ENCODE results near the gene PSMD1. TPM values are rescaled to one million over a fixed set of nuclear protein-coding genes. Genes with fewer than 3 reads are reported as not detected.
A peak's percentile ranks its signal among the peaks of the same experiment; 100 is the strongest.
"Not testable (repeated sequence)": the region's sequence is repeated elsewhere in the genome, so short reads cannot be mapped to it uniquely, and the experiment has no call there.

PSMD1 gene
- total RNA-seq, 1 donor from 2014 or later = 103 TPM

DNA sequence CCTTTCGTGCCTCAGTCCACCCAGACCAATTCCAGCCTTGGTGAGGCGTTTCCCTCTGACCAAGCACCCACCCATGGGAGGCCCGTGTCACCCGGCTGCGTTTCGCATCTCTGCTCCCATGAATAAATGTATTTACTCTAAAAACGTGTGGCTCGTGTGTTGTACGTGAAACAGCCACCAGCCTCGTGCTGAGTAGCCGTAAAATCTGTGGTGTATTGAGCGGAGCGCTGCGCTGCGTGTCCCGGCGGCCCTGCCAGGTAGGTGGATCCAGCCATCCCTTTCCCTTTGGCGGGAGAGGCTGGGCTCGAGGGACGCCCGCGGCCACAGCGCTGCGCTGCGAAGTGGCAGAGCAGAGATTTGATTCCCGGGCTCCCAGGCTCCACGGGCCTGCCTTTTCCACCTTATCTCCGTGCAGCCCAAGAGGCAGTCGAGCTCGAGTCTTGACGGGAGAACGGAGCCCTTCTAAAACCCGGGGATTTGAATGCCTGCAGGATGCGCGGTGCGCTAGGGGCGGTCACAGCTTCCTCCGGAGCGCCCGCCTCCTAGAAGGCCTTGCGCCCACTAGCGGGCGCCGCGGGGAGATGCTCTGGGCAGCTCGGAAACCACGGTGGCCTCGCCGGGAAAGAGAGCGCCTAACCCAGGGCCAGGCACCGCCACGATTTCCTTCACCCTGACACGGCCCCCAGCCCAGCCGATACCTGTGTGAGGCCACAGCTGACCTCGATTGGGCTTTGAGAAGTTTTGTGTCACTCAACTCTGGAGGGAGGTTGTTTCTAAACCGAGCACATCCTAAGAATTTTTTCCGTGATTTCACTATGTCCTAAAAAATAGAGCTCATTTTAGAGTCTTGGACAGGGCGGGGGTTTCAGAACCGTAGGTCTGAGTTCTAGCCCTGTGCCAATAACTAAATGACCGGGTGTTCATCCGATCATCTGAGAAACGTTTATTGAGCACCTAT is 3.9 kb upstream of the PSMD1 start:
- peak; percentile 83 to 84 for DNase-seq (ENCODE audit: low read depth in 2 of 2)

DNA sequence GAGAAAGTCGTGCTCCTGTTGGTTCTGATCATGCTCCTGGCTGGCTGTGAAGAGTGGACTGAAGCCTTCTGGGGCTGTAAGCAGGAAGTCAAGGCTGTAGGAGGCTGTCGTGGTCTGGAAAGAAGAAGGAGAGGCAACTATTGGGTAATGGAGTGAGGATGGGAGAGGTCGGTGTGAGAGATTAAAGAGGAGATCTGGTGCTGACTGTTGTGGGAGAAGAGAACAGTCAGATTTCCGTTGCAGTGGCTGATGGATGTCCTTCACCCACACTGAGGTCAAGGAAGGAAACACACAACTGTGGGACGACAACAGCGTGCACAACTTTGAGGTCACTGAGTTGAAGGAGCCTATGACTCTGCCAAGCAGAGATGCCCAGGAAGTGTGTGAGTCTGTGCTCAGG is 2.8 kb upstream of the PSMD1 start:
- no peak for DNase-seq (ENCODE audit: low read depth in 2 of 2)

DNA sequence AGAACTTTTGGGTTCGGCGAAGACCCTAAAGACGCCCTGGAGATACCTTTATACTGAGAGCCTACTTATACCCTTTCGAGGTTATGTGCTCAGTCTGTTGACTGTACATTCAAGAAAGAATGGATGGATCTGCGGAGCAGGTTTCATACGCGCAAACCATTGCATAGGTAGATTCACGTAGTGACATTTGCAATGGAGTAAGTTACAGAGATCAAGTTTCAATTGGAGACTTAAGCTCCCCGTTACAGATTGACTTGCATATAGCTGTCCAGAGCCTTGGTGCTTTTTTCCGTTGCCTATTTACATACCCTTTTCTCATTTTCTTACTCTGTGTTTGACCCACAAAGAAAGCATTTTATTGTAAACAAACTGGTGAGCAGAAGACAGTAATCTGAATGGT is 923 bp downstream of the PSMD1 start:
- peak; percentile 26 to 45 for DNase-seq (ENCODE audit: low read depth in 2 of 2)

DNA sequence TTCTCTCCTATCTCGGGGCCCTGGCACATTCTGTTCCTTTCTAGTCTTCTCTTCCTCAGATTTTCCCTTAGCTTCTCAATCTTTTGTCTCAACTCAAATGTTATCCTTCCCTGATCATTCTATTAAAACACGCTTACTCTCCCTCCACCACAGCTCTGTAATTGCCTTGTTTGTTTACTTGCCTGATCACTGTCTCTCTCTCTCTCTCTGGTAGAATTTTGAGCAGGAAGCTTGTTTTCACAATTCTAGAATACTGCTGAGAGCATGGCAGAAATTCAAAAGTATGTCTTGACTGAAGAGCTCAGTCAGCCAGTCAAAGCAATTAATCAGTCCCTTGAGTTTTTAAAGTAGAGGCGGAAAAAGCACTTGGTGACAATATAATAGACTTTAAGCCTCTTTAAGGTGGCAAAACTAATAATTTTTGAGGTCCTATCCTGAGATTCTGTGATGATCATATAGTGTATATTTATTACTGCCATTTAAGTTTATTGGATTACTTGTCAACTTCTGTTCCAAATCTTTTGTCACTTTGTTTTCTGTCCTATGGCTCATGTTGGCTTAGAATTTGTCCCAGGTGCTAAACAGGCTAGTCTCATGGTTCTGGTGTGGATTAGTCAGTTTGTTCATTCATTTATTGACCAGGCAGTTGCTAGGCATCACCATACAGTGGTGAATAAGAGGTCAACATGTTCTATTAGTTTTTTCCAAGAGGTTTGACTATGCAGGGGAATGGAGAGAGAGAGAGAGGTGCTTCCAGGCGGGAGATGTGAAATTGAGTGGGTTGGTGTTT is 2.3 kb downstream of the PSMD1 start:
- peak; percentile 50 to 55 for DNase-seq (ENCODE audit: low read depth in 2 of 2)

DNA sequence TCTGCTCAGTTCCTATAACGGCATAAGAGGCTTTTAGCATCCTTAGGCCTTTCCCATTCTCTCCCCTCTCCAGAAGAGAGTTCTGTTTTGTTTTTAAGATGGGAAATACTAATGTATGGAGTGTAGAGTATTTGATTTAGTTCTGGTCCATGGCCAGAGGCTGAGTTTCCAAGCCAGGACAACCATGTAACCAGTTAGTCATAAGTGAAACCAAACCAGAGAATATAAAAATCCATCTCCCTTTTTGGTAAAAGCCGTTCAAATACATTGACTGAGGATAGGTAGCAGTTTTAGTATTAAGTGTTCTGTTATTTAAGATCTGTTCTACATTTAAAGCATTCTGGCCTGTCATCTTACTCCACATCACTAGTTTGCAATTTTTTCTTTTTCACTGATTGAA is 3.1 kb downstream of the PSMD1 start:
- no peak for DNase-seq (ENCODE audit: low read depth in 2 of 2)

DNA sequence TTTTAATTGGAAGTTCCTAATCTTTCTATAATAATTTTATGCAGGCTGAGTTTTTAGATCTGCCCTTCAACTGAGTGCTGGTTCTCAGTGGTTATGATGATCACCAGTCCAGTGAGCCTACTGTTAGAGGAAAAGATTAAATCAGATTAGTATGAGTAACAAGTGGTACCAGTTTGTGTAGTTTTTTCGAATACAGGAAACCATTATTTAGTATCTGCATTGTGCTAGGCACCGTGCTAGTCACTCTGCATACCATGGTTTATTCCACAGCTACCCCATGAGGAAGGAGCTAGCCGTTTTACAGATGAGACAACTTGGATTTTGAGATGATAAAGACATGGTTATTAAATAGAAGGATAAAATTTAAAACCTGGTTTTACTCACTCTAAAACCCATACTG is 6.1 kb downstream of the PSMD1 start:
- no peak for DNase-seq (ENCODE audit: low read depth in 2 of 2)

DNA sequence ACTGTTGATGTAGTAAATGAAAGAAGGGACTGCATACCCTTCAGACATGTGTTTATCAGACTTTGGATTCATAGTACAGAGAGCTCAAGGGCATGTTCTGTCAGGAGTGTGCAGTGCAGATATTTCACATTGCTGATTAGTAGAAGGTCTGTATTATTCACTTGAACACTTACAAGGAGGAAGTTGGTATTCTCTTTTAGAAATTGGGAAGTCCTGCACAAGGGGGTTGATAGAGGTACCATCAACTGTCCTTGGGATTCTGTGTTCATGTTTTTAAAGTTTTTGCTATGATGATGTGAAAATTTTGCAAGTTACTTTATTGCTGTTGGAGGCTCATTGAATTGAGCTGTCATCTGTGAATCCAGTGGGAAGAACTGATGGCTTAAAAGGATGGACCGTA is 6.7 kb downstream of the PSMD1 start:
- no peak for DNase-seq (ENCODE audit: low read depth in 2 of 2)

DNA sequence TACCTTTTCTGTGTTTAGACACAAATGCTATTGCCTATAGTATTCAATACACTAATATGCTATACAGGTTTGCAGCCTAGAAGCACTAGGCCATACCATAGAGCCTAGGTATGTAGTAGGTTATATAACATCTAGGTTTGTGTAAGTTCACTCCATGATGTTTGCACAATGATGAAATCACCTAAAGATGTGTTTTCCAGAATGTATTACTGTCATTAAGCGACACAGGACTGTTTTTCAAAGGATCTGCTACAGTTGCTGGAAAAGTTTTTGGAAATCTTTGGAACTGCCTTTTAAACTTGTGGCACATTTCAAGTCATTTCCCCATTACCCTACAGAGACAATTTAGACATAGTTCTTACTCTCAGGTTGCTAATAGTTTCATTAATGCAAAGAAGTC is 9.3 kb downstream of the PSMD1 start:
- no peak for DNase-seq (ENCODE audit: low read depth in 2 of 2)

DNA sequence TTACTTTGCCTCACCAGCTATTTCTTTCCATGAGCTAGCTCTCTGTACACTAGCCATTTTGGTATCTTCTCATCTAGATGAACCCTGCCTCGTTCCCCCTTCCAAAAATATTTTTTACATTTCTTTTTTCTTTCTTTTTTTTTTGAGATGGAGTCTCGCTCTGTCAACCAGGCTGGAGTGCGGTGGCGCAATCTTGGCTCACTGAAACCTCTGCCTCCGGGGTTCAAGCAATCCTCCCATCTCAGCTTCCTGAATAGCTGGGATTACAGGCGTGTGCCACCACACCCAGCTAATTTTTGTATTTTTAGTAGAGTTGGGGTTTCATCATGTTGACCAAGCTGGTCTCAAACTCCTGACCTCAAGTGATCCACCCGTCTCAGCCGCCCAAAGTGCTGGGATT is 10.9 kb downstream of the PSMD1 start:
- not testable (repeated sequence) for DNase-seq (ENCODE audit: low read depth in 2 of 2)

DNA sequence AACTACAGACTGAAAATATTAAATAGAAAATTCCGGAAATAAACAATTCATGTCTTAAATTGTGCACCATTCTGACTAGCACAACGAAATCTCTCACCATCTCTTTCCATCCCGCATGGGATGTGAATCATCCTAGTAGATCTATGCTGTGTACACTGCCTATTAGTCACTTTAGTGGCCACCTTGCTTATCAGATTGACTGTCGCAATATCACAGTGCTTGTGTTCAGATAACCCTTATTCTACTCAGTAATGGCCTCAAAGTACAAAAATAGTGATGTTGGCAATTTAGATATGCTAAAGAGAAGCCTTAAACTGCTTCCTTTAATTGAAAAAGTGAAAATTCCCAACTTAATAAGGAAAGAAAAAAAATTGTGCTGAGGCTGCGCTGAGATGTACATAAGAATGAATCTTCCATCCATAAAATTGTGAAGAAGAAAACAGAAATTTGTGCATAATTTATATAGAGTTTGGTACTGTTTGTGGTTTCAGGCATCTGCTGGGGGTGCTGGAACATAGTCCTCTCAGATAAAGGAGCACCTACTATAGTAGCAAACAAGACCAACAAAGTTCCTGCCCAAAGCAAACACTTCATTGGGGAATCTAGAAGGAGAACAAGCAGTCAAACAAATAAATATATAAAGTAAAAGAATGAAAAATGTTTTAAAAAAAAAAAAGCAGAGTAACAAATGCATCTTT is 12.0 kb downstream of the PSMD1 start:
- DNase-seq (ENCODE audit: low read depth in 2 of 2) = peak; percentile 62 to 78

DNA sequence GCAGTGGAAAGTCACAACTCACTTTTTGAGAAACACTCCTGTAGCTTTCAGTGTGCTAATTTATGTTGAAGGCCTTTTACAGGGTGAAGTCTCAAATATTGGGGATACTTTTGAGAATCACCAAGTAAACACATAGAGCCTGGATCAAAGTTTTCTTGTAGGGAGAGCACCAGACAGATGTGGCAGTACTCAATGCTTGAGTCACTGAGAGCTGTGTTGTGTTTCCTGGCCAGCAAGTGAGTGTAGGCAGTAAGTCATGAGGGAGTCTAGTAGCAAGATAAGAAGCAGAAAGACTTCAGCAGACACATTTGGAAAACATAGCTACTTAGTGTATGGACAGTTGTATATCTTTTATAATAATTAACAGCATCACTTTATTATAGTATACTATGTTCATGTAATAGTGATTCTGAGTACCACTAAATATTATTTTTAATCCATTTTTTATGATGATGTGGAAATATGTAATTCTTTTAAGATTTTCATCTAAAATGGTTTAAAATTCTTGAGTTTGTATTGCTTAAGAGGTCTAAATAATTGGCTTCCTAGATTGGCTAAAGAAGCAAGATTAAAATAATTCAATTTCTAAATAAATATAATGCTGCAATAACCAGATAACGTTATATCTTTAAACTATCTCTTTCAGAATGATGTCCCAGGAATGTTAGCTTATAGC is 12.8 kb downstream of the PSMD1 start:
- DNase-seq (ENCODE audit: low read depth in 2 of 2) = peak in 1 of 2 donors; percentile 76

DNA sequence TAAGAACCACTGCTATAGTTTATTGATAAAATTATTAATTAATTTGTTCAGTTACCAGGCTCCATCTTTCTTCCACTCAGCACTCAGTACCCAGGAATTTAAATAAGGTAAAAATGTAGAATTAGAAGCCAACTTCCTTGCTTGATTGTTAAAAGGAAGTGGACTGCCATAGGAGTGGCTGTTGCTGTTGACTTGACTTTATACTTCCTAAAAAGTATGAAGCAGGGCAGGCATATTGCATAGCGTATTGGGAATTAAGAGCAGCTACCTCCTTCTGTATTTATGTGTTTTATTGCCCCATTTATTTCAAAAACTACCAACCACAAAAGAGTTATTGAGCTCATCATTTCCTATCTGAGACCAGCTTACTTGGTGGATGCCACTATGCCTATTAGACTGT is 27.9 kb downstream of the PSMD1 start:
- DNase-seq (ENCODE audit: low read depth in 2 of 2) = no peak

DNA sequence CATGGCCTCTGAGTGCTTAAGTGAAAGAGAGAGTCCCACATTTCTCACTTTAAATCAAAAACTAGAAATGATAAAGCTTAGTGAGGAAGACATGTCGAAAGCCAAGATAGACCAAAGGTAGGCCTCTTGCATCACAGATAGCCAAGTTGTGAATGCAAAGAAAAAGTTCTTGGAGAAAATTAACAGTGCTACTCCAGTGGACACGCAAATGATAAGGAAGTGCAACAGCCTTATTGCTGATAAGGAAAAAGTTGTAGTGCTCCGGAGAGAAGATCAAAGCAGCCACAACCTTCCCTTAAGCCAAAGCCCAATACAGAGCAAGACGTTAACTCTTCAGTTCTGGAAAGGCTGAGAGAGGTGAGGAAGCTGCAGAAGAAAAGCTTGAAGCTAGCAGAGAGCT is 32.1 kb downstream of the PSMD1 start:
- no peak for DNase-seq (ENCODE audit: low read depth in 2 of 2)

DNA sequence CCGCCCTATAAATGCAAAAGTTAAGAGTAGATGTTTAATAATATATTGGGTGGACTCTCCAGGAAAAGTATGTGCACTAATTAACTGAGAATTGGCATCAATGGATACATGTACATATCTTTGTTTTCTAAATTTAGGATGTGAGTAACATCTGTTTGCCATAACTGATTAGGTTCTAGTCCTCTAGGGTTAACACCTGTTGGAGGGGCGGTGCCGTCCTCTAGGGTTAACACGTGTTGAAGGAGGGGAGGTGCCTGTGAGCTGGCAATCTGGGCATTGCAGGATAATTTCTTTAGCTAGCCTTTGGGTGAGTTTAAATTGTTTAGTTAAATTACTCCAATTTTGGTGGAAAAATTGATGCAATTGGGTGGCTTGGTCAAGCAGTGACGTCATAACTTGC is 37.3 kb downstream of the PSMD1 start:
- no peak for DNase-seq (ENCODE audit: low read depth in 2 of 2)

DNA sequence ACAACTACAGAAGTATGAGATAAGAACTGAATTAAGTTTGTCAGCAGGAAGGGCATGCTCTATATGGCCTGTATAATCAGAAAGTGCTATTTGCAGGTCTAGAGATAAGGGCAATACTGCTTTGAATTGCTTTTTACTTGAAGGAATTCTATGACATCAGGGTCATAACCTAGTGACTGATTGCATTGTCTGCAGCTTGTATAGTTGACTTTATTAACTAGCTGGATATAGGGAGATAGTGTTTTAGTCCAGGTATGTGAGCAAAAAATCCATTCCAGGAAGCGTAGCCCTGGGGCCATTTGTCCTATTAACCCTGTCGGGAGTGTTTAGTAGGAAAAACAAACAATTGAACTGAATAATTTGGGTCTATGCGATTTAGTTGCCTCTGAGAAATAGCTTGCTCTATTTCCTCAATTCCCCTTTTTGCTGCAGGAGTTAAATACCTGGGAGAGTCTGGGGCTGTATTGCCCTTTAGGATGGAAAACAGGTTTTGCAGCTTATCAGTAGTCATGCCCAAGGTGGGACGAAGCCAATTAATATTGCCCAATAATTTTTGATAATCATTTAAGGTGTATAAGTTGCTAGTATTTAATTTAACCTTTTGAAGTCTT is 38.2 kb downstream of the PSMD1 start:
- DNase-seq (ENCODE audit: low read depth in 2 of 2) = no peak

DNA sequence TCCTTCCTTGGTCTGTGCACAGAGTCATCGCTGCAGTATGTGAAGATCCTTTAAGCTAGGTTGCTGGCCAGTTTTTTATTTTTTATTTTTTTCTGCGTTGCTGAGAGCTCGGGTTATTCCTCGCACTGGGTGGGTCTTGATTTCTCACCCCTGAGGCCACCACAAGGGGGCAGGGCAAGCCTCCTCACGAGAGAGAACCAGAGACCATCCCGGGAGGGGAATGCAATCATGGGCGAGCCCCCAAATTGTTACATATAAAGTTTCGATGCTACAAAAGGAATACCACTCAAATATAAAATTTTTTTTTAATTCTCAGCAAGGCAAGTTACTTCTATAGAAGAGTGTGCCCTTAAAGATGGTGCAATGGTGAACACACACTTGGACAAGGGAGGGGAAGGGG is 43.3 kb downstream of the PSMD1 start:
- DNase-seq (ENCODE audit: low read depth in 2 of 2) = peak in 1 of 2 donors; percentile 18

DNA sequence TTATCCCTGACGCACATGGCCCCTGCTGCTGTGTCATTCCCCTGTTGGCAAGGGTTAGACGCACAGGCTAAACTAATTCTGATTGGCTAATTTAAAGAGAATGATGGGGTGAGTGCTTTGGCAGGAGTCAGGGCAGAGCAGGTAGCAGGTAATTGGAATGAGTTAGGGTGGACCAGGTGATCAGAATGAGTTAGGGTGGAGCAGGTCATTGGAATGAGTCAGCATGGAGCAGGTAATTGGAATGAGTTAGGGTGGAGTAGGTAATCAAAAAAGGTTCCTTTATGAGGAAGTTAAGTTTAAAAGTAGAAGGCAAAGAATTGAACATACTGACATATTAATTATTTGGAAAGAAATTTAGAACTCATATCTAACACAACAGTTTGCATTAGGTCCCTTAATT is 43.7 kb downstream of the PSMD1 start:
- not testable (repeated sequence) for DNase-seq (ENCODE audit: low read depth in 2 of 2)

DNA sequence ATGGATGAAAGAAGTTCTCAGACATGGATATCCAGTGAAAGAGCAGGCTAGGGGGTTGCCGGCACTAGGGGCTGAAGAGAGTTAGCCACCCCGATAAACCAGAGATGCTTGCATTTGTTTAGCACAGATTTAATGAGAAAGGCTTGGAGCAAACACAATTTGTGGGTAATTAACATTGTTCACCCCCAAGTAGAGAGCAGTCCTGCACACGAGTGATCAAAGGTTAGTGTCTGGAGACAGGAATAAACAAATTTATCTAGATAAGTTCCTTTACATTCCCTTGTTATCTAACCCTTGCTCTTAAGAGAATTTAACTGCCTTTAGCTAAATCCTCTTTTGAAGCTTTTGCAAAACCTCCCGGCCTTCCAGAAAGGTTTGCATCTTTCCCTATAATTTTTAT is 44.3 kb downstream of the PSMD1 start:
- no peak for DNase-seq (ENCODE audit: low read depth in 2 of 2)

DNA sequence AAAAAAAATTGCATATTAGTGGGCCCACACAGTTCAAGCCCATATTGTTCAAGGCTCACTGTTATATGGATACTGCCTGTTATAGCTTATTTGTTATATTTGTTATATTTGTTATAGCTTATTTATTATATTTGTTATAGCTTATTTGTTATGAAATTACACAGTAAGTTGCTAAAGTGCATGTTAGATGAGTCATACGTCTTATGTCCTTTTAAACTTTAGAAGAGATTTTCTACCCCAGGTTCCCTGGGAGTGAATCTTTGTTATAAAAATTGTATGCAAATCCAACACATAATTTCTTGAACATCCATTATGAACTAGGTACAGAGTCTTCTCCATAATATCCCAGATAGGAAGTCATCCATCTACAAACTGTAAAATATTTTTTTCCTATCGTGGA is 46.1 kb downstream of the PSMD1 start:
- DNase-seq (ENCODE audit: low read depth in 2 of 2) = peak in 1 of 2 donors; percentile 5

DNA sequence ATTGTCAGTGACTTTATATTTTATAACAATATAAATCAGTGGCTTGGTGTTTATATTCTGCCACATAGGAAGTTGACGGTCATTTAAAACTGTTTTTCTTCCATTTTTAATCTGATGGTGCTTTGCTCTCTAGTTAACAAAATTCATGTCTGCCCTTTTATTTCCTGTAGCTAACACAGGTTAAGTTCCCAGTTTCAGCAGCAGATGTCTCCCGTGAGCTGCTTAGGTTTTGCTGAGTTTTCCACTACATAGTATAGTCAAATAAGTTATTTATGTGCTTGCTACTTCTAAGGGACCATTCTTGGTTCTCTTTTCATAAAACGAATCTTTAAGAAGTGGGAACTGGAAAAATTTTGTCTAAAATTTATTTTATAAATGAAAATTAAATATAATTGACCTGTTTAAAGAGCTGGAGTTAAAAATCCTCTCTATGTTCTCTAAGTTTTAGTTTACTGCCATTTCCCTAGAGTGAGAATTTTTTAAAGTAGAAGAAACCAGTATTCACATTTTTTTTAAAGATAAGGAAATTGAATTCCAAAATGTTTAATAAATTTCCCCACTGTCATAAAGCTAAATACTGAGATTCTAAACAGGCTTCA is 47.5 kb downstream of the PSMD1 start:
- DNase-seq (ENCODE audit: low read depth in 2 of 2) = peak; percentile 76 to 80

DNA sequence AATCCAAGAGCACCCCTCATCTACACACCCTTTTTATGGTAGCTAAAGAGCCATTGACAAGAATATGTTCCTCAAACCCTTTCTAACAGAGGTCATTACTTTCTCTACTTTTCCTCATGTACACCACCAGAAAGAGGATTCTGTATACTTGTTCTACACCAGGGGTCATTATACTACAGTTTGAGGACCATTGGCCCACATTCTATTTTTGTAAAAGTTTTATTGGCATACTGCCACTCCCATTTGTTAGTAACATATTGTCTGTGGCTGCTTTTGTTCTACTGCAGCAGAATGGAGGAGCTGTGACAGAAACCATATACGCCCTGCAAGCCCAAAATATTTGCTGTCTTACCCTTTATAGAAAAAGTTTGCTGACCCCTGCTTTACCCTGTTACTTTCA is 53.9 kb downstream of the PSMD1 start:
- peak; percentile 78 to 91 for DNase-seq (ENCODE audit: low read depth in 2 of 2)

Data from lung microvascular endothelial cell (primary cell).